ENCODE data around the gene MAP1LC3B2. TPM values are rescaled to one million over a fixed set of nuclear protein-coding genes. Genes with fewer than 3 reads are reported as not detected.
A peak's percentile ranks its signal among the peaks of the same experiment; 100 is the strongest.
"Not testable (repeated sequence)": the region's sequence is repeated elsewhere in the genome, so short reads cannot be mapped to it uniquely, and the experiment has no call there.

Gene MAP1LC3B2
- polyA plus RNA-seq, 1 donor = 5.5 TPM

GRCh38 chr12:116561181-116561821 is 2.1 kb downstream of the MAP1LC3B2 start:
- DNase-seq = no peak

GRCh38 chr12:116562090-116562489 is 2.9 kb downstream of the MAP1LC3B2 start:
- no peak for DNase-seq

GRCh38 chr12:116563262-116563661 is 4.1 kb downstream of the MAP1LC3B2 start:
- no peak for DNase-seq

GRCh38 chr12:116564080-116564479 is 4.9 kb downstream of the MAP1LC3B2 start:
- no peak for DNase-seq

GRCh38 chr12:116565221-116565620 is 6.0 kb downstream of the MAP1LC3B2 start:
- not testable (repeated sequence) for DNase-seq

GRCh38 chr12:116565963-116566362 is 6.8 kb downstream of the MAP1LC3B2 start:
- no peak for DNase-seq

GRCh38 chr12:116568203-116568602 is 9.0 kb downstream of the MAP1LC3B2 start:
- DNase-seq = no peak

GRCh38 chr12:116571089-116571488 is 11.9 kb downstream of the MAP1LC3B2 start:
- no peak for DNase-seq

- DNase-seq = no peak
These were observed 14.6 kb downstream of the MAP1LC3B2 start for GRCh38 chr12:116573776-116574175.

- not testable (repeated sequence) for DNase-seq
These were observed 16.6 kb downstream of the MAP1LC3B2 start for GRCh38 chr12:116575754-116576153.

- DNase-seq = no peak
These were observed 18.0 kb downstream of the MAP1LC3B2 start for GRCh38 chr12:116577154-116577561.

- no peak for DNase-seq
These were observed 18.9 kb downstream of the MAP1LC3B2 start for GRCh38 chr12:116578051-116578450.

- no peak for DNase-seq
These were observed 23.4 kb downstream of the MAP1LC3B2 start for GRCh38 chr12:116582610-116583009.

- no peak for DNase-seq
These were observed 24.0 kb downstream of the MAP1LC3B2 start for GRCh38 chr12:116583129-116583694.

GRCh38 chr12:116587270-116587669 is 28.1 kb downstream of the MAP1LC3B2 start:
- DNase-seq = no peak

- no peak for DNase-seq
These were observed 29.3 kb downstream of the MAP1LC3B2 start for GRCh38 chr12:116588390-116589028.

- DNase-seq = no peak
These were observed 30.4 kb downstream of the MAP1LC3B2 start for GRCh38 chr12:116589581-116589980.

- DNase-seq = no peak
These were observed 31.4 kb downstream of the MAP1LC3B2 start for GRCh38 chr12:116590561-116590960.

GRCh38 chr12:116591855-116592637 is 32.9 kb downstream of the MAP1LC3B2 start:
- DNase-seq = peak; percentile 58

- DNase-seq = no peak
These were observed 33.5 kb downstream of the MAP1LC3B2 start for GRCh38 chr12:116592731-116593130.

- DNase-seq = no peak
These were observed 35.3 kb downstream of the MAP1LC3B2 start for GRCh38 chr12:116594325-116595038.

GRCh38 chr12:116595186-116595585 is 36.0 kb downstream of the MAP1LC3B2 start:
- no peak for DNase-seq

- no peak for DNase-seq
These were observed 36.5 kb downstream of the MAP1LC3B2 start for GRCh38 chr12:116595672-116596071.
